Lung (tissue), 12 donors: ENCODE measurements around the gene PLA2G4E. TPM values are rescaled to one million over a fixed set of nuclear protein-coding genes. Genes with fewer than 3 reads are reported as not detected.

Experiments
- ATAC-seq: fragments of 200-7000 bp; cut with Tn5 transposase; one replicate; pipeline ENCODE4 v1.9.1; 2020; ENCODE audit warnings: moderate number of reproducible peaks; ENCODE audit not compliant: insufficient read depth, low FRiP score
- DNase-seq, 3 donors: peaks; one replicate each; pipeline ENCODE4 v3.0.0-alpha.2; 2013 to 2017
- H3K27ac ChIP-seq, 2 donors: one replicate each; pipeline ENCODE4 v1.5.1; 2013; ENCODE audit warnings: mild to moderate bottlenecking in 2 of 2, moderate library complexity in 2 of 2, control low read depth in 1 of 2, inconsistent platforms in 1 of 2, low read depth in 1 of 2, low read length in 1 of 2
- H3K27me3 ChIP-seq, 3 donors: one replicate each; pipeline ENCODE4 v1.5.1; 2013; ENCODE audit warnings: low read length in 2 of 3; ENCODE audit not compliant: control insufficient read depth in 3 of 3, insufficient read depth in 3 of 3
- H3K36me3 ChIP-seq, 4 donors: one replicate each; pipeline ENCODE4 v1.5.1; 2013; ENCODE audit warnings: low read length in 4 of 4, mild to moderate bottlenecking in 1 of 4, moderate library complexity in 1 of 4; ENCODE audit not compliant: control insufficient read depth in 4 of 4, insufficient read depth in 4 of 4
- H3K4me1 ChIP-seq, 5 donors: one replicate each; pipeline ENCODE4 v1.5.1; 2013; ENCODE audit warnings: low read length in 5 of 5, mild to moderate bottlenecking in 2 of 5, moderate library complexity in 1 of 5; ENCODE audit not compliant: control insufficient read depth in 5 of 5, insufficient read depth in 5 of 5
- H3K4me3 ChIP-seq: one replicate; pipeline ENCODE4 v1.5.1; 2013; ENCODE audit warnings: mild to moderate bottlenecking, control low read depth, moderate library complexity
- H3K9ac ChIP-seq, 2 donors: one replicate each; pipeline ENCODE4 v1.5.1; 2013; ENCODE audit warnings: low read length in 2 of 2, control low read depth in 1 of 2; ENCODE audit not compliant: insufficient read depth in 1 of 2
- H3K9me3 ChIP-seq, 4 donors: one replicate each; pipeline ENCODE4 v1.5.1; 2013; ENCODE audit warnings: low read length in 3 of 4, mild to moderate bottlenecking in 1 of 4, moderate library complexity in 1 of 4; ENCODE audit not compliant: control insufficient read depth in 4 of 4, insufficient read depth in 3 of 4
- WGBS, 2 donors: extraction: QIAGEN DNeasy Blood & Tissue Kit; methylation state at CpG; one replicate each; pipeline ENCODE4 v1.1.7; 2013; 5-methylcytosine and 5-hydroxymethylcytosine counted together
- polyA plus RNA-seq, 2 donors: library from polyadenylated mRNA; stranded (reverse); fragments of 200-250 nt; gene quantifications; one replicate each; pipeline ENCODE4 v1.2.1, GENCODE V29; 2013
- total RNA-seq, 2 donors: library from RNA; depleted of rRNA in 1 of 2; stranded (reverse); fragments of >200 nt in 1 of 2; gene quantifications; one replicate each; pipeline ENCODE4 v1.2.1, GENCODE V29; 2014 to 2021
- TF ChIP-seq, protein P1 (sequence below): IDR thresholded peaks from 2 replicates; pipeline ENCODE4 v1.5.1; 2012; ENCODE audit warnings: mild to moderate bottlenecking; ENCODE audit errors: control extremely low read depth, extremely low read depth
- donor health status: control.
- donor health status: control.
- donor health status: Bipolar disorder and iron deficiency.
- donor health status: healthy.
- donor health status: DM: yes; HTN: yes; CAD: no.

The PLA2G4E gene
- total and polyA plus RNA-seq, 4 donors: 0.38 to 1.7 (median 1.7) TPM; not detected in 1

DNA sequence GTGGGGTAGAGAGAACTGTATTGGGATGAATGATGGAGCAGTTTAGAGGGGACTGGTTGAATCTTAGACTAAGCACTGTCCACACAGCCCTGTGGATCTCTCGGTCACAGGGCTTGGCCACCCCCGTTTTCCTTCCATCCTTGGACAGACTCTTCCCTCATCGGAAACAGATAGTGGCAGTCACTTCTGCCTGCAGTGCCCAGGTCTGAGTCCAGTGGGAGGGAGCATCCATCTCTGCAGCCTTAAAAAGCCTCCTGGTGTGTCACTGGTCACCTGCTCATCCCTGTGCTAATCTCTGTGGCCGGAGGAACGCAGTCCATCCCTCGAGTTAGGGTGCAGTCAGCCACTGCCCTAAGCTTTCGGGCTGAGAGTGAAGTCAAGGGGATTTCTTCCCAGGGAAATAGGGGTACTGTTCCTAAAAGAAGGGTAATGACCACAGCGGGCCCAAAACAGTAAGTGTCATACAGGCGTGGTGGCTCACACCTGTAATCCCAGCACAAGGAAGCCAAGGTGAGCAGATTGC is 41.5 kb upstream of the PLA2G4E start:
- H3K36me3 ChIP-seq: no peaks in the 10 kb centered on the region
- H3K4me1 ChIP-seq: peaks cover 0 to 11% (median 3%) of the 10 kb centered on the region in 5 donors
- ATAC-seq (no peak), DNase-seq (no peak)
- WGBS, 2 donors: 95 to 99% methylated on average over 9 of the region's 9 CpGs
- TF ChIP-seq, protein P1, sequence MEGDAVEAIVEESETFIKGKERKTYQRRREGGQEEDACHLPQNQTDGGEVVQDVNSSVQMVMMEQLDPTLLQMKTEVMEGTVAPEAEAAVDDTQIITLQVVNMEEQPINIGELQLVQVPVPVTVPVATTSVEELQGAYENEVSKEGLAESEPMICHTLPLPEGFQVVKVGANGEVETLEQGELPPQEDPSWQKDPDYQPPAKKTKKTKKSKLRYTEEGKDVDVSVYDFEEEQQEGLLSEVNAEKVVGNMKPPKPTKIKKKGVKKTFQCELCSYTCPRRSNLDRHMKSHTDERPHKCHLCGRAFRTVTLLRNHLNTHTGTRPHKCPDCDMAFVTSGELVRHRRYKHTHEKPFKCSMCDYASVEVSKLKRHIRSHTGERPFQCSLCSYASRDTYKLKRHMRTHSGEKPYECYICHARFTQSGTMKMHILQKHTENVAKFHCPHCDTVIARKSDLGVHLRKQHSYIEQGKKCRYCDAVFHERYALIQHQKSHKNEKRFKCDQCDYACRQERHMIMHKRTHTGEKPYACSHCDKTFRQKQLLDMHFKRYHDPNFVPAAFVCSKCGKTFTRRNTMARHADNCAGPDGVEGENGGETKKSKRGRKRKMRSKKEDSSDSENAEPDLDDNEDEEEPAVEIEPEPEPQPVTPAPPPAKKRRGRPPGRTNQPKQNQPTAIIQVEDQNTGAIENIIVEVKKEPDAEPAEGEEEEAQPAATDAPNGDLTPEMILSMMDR: no peak
- H3K27ac ChIP-seq: no peak overlapping the region
- H3K27me3 ChIP-seq: no peaks in the 10 kb centered on the region
- no peak overlapping the region for H3K9ac ChIP-seq
- no peaks in the 10 kb centered on the region for H3K9me3 ChIP-seq
- H3K4me3 ChIP-seq: no peak overlapping the region

DNA sequence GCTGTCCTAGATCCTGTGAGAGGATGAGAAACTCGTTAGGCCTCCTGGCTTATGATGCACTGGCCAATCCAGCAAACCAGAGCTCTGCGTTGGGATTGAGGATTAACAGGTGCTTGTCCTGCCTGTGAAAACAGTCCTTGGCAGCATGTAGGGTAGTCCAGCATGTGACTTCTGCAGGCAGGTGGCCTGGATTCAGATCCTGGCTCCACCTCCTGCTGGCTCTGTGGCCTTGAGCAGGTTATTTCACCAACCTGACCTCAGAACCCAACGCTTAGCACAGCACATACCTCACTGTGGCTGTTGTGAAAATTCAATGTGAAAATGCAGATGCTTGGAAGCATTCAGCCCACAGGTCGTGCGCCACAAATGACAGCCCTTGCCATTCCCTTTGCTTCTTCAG is 40.0 kb upstream of the PLA2G4E start:
- no peak overlapping the region for H3K4me3 ChIP-seq
- WGBS, 2 donors: 82 to 90% methylated on average over 5 of the region's 5 CpGs
- TF ChIP-seq, protein P1: no peak
- peaks cover 0 to 19% (median 7%) of the 10 kb centered on the region in 5 donors for H3K4me1 ChIP-seq
- H3K36me3 ChIP-seq: no peaks in the 10 kb centered on the region
- no peak overlapping the region for H3K27ac ChIP-seq
- H3K9ac ChIP-seq: no peak overlapping the region
- DNase-seq (no peak), ATAC-seq (no peak)
- H3K27me3 ChIP-seq: no peaks in the 10 kb centered on the region
- H3K9me3 ChIP-seq: no peaks in the 10 kb centered on the region

DNA sequence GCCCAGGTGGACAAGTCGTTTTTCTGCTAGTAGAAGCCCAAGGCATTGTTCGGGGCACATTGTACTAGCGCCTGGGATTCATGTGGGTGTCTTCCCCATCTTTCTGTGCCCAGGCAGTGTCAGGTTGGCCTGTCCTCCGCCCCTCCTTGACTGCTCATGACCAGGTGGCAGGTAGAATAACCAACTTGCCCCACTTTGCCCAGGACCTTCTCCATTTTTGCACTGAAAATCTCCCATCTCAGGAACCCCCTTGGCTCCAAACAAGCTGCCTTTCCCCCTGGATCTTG is 39.6 kb upstream of the PLA2G4E start:
- Histone ChIP-seq H3K27ac (no peak overlapping the region), H3K36me3 (no peaks in the 10 kb centered on the region), H3K4me3 (no peak overlapping the region), H3K9me3 (no peaks in the 10 kb centered on the region), H3K27me3 (no peaks in the 10 kb centered on the region), H3K9ac (no peak overlapping the region), H3K4me1 (peaks cover 0 to 16% (median 7%) of the 10 kb centered on the region in 5 donors)
- no peak for DNase-seq
- ATAC-seq: no peak
- 84 to 87% methylated on average over 4 of the region's 4 CpGs for WGBS, 2 donors
- TF ChIP-seq, protein P1: no peak
